GM19395 (cell line): ENCODE data around the gene SUPT20HL2.
A peak's percentile ranks its signal among the peaks of the same experiment; 100 is the strongest.
"Not testable (repeated sequence)": the region's sequence is repeated elsewhere in the genome, so short reads cannot be mapped to it uniquely, and the experiment has no call there.

Experiments used
- ATAC-seq: cut with Tn5 transposase; IDR thresholded peaks from one replicate; pipeline ENCODE4 v1.9.1; 2021; ENCODE audit warnings: mild to moderate bottlenecking, moderate library complexity; ENCODE audit not compliant: unreplicated experiment

SUPT20HL2 gene

GRCh38 chrX:24314019-24314635 lies at the start of gene SUPT20HL2:
Gene SUPT20HL2, minus strand, starts transcription at chrX:24314069. Its CDS starts 754 bp downstream, at chrX:24313315.
- ATAC-seq, result no peak

- not testable (repeated sequence) for ATAC-seq
Measured at GRCh38 chrX:24362089-24362745, 48.3 kb upstream of the SUPT20HL2 start.

GRCh38 chrX:24360272-24360671 lies 46.4 kb upstream of the SUPT20HL2 start, which contains the start of gene SUPT20HL1:
Gene SUPT20HL1, plus strand, starts transcription at chrX:24360639. Its CDS starts 2,122 bp downstream, at chrX:24362761.
- no peak for ATAC-seq

- no peak for ATAC-seq
Measured at GRCh38 chrX:24357106-24357505, 43.2 kb upstream of the SUPT20HL2 start.

GRCh38 chrX:24355095-24355494 lies 41.2 kb upstream of the SUPT20HL2 start:
- no peak for ATAC-seq

- no peak for ATAC-seq
Measured at GRCh38 chrX:24350217-24350616, 36.3 kb upstream of the SUPT20HL2 start.

- no peak for ATAC-seq
Measured at GRCh38 chrX:24347881-24348280, 34.0 kb upstream of the SUPT20HL2 start.

GRCh38 chrX:24343719-24344118 lies 29.9 kb upstream of the SUPT20HL2 start:
- ATAC-seq, result peak; percentile 82

- ATAC-seq, result no peak
Measured at GRCh38 chrX:24341795-24342194, 27.9 kb upstream of the SUPT20HL2 start.

GRCh38 chrX:24340501-24340900 lies 26.6 kb upstream of the SUPT20HL2 start:
- no peak for ATAC-seq

- ATAC-seq, result no peak
Measured at GRCh38 chrX:24339911-24340310, 26.0 kb upstream of the SUPT20HL2 start.

- ATAC-seq, result no peak
Measured at GRCh38 chrX:24335871-24336270, 22.0 kb upstream of the SUPT20HL2 start.

GRCh38 chrX:24334461-24334860 lies 20.6 kb upstream of the SUPT20HL2 start:
- no peak for ATAC-seq

- ATAC-seq, result no peak
Measured at GRCh38 chrX:24333371-24333770, 19.5 kb upstream of the SUPT20HL2 start.

GRCh38 chrX:24332878-24333277 lies 19.0 kb upstream of the SUPT20HL2 start:
- no peak for ATAC-seq

- ATAC-seq, result no peak
Measured at GRCh38 chrX:24325231-24325630, 11.4 kb upstream of the SUPT20HL2 start.

- ATAC-seq, result no peak
Measured at GRCh38 chrX:24321741-24322395, 8.0 kb upstream of the SUPT20HL2 start.

GRCh38 chrX:24317567-24317966 lies 3.7 kb upstream of the SUPT20HL2 start:
- ATAC-seq, result no peak

- no peak for ATAC-seq
Measured at GRCh38 chrX:24316111-24316510, 2.2 kb upstream of the SUPT20HL2 start.

GRCh38 chrX:24312249-24312607 lies 1.6 kb downstream of the SUPT20HL2 start:
- ATAC-seq, result not testable (repeated sequence)

- ATAC-seq, result not testable (repeated sequence)
Measured at GRCh38 chrX:24311507-24312248, 2.2 kb downstream of the SUPT20HL2 start.
